GM03348 (cell line): ENCODE results near the gene LCE7A.

Experiments
- DNase-seq: peaks from one replicate; pipeline ENCODE4 v3.0.0; 2012; ENCODE audit warnings: low spot score

Gene LCE7A, protein sequence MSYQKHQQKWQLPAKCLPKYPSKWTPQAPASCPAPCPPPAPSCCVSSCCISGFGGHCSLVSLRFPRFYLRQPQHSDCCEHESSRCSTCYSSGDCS

DNA sequence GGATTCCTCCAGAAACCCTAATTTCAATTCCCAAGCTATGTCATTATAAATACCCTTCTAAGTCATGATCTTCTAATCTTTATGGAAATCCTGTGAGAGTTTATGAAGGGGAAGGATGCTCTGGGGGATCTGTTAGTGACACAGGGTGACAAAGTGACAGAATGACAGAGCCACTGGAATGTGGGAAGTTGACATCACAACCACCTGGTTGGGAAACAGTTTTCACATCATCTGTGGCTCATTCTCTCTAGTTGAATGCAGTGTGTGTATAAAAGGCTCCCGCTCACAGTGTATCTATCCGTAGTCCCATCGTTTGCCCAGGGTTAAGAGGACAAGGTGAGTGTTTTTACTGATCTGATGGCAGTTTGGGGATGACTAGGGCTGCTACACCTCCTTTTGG, at the start of gene LCE7A:
Gene LCE7A (plus strand): TSS at position 301 of the 400 bp plus-strand sequence. CDS start 702 bp downstream, outside the sequence.
- DNase-seq: no peak

DNA sequence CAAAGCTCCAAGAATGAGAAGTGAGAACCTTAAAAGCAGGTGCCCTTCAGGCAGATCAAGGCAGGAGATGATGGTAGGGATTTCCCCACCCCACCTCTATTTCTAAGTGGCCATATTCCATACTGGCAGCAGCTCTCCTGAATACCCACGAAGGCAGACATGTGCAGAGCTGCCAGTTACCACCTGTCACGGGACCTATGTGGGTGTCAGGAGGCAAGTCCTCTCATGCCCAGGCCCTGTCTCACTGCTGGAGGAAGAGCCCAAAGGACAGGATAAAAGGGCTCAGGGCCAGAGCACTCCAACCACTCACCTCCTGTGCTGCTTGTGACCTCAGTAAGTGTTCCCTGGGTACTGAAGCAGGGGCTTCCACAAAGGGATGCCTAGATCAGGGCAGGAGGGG, 48.7 kb upstream of the LCE7A start:
- DNase-seq: no peak

DNA sequence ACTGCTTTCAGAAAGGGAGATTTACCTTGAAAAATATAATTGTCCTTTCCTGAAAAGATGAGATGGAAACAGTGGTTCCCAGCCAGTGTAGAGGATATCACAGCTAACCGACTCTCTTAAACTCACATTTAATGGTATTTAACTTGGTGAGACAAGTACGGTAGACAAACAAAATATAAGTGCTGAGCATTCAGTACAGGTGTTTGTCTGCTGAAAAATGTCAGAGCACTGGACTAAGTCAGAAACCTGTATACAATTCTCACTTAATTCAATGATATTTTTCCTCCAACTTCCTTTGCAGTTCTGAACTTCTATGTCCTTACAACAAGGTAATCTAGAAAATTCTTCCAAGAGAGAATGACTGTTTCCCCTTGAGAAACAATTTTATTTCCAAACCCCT, 48.1 kb upstream of the LCE7A start, which contains the start of gene LCE1B:
Gene LCE1B (plus strand): TSS at position 301 of the 400 bp plus-strand sequence. CDS start 476 bp downstream, outside the sequence.
- DNase-seq: no peak

DNA sequence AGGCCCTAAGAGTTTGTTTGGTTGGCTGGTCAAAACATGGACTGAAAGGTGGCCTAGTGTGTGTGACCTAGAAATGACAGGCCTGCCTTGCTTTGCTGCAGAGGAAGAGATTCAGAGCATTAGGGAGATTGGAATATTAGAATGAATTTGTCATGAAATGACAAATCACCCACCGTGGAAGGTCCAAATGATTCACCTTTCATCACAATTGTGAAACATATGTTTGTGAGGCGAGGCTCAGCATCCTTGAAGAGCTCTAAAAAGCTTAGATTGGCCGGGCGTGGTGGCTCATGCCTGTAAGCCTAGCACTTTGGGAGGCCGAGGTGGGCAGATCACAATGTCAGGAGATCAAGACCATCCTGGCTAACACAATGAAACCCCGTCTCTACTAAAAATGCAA, 42.5 kb upstream of the LCE7A start:
- DNase-seq: no peak

DNA sequence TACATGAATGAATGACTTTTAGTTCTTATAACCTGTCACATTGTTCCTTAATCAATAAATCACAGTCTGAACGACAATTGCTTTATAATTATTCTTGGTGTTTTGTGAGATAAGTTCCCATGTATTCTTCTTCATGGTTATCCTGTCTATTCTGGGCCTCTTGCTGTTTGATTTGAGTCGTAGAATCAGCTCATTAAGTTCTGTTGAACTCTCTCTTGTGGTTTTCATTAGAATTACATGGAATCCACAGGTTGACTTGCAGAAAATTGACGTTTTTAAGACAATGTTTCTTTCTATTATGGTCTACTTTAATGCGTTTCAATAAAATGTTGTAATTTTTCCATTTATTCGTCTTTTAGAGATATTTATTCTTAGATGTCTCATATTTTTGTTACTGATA, 36.5 kb upstream of the LCE7A start:
- no peak for DNase-seq

DNA sequence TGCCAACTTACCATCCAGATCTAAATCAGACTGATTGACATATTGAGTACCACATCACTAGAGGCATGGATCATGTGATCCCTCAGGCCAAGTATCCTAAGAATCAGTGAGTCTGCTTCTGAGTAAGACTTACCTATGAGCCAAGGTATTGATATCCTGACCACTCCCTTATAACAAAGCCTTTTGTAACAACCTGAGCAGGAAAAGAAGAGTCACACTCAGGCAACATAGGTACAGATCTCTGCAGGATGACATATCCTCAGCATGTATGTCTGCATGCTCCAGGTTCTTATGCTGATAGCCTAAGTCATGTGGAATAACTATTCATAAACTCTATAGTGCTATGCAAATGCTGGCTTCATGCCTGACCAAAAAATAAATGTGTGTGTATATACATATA, 34.8 kb upstream of the LCE7A start:
- DNase-seq: no peak

DNA sequence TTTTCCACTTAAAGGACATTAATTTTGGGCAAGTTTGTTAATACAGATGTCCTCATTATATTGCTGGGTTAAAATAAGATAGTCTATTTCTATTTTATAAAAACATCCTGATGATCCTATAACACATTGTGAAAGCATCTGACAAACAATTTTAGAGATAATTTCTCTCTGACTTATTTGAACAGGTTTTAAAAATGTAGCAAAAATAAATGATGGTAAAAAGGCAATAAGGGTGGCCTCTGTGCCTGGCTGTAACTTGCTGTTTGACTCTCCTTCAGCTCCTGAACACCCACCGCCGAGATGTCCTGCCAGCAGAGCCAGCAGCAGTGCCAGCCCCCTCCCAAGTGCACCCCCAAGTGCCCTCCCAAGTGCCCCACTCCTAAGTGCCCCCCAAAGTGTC, 32.6 kb upstream of the LCE7A start, which contains the start of gene LCE1A:
Gene LCE1A (plus strand): TSS at position 301 of the 400 bp plus-strand sequence. CDS start 0 bp downstream, at position 301.
- DNase-seq: no peak

DNA sequence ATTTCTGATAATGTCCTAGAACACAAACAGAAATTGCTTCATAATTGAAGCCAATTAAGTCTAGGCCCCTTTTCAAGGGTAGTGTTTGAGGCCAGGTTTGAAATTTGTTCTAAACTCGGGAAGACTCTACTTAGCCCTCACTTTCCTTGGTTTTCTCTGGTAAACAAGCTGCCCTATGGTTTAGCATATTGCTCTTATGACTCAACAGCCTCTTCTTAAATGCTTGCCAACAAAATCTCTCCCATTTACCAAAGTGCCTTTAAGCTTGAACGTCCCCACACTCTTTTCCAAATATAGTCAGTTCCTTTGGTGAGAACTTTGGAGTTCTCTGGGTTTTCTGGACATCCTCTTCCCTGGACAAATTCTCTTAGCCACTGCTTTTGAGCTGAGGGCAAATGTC, 22.9 kb upstream of the LCE7A start:
- DNase-seq: no peak

DNA sequence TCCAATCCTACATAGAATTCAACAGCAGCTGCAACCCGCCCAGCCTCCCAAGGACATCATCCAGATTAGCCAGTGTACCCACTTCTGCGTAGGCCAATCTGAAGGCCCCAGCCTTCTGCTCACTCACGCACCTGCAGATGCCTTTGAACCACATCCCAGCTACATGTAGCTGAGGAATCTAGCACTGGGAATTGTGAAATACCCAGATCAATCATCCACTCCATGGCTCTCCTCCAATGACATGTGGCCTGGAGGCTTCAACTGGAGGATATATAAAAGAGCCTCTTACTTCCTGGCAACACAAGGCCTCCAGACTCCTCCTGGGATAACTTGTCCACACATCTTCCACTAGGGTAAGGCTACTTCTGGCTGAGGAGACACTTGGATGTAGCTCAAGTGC, 17.2 kb upstream of the LCE7A start, which contains the start of gene LCE6A:
Gene LCE6A (plus strand): TSS at position 301 of the 400 bp plus-strand sequence. CDS start 665 bp downstream, outside the sequence.
- no peak for DNase-seq

DNA sequence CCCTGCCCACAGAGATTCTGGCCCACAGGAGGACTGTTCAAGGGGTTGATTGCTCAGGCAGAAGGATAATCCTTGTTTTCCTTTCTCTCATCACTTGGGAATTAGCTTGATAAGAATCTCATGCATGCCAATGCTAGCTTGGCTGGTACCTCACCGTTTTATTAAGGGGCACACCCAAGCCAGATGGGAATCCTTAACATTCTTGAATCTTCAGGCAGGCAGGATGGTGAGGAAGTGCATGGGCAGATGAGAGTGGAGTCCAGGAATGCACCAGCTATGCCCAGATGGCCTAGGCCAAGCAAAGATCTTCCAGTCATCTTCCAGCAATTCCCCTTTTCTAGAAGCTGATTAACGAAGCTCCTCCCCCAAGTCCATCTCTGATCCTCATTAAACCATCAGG, 4.1 kb upstream of the LCE7A start:
- no peak for DNase-seq

DNA sequence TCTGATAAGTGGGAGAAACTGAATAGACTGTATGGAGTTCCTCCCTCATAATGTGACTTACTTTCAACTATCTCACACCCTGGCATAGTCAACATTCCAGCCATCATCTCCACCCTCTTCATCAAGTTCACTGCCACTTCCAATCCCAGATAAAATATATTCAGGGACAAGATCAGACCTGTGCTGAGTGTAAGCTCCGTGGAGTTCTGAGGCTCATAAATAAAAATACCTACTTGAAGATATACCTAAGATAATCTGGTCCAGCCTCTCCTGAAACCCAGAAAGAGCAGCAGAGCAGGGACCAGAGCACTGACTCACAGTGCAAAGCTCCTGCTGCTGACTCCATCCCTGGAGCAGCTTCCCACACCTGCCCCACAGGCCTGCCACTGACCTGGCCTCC, 1.7 kb upstream of the LCE7A start:
- DNase-seq: no peak

DNA sequence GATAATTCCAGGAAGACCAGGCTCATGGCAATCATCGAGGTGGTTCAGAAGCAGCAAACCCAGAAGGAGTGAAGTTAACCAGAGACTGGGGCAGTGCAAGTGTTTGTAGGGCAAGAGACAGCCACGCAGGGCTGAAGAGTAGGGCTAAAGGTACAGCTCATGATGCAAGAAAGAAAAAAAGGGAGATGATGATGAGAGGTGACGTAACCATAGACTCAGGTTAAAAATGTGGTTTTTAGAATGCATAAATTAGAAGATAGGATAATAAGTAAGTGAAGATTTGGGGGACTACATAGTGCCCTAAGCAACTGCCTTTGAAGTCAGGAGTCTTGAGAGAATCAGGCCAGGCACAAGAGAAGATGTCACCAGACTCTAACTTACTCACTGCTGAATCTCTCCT, 333 bp downstream of the LCE7A start:
- DNase-seq: no peak

DNA sequence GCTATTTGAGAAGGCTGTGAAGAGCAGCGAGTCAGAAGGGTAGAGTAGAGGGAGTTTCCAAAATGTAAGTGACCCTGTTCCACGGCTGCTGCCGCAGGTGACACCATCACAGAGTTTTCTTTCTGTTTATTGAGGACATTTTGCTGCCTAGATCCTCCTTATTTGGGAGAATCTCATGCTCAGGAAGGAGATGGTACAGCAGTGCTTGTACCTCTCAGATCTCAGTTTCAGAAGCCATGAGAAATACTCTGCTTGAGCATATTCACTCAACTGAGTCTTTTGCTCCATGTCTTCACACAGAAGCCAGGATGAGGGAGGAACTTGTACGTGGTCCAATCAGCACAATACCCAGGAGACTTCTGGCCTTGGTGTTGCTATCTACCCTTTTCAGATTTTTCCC, 1.6 kb downstream of the LCE7A start:
- no peak for DNase-seq

DNA sequence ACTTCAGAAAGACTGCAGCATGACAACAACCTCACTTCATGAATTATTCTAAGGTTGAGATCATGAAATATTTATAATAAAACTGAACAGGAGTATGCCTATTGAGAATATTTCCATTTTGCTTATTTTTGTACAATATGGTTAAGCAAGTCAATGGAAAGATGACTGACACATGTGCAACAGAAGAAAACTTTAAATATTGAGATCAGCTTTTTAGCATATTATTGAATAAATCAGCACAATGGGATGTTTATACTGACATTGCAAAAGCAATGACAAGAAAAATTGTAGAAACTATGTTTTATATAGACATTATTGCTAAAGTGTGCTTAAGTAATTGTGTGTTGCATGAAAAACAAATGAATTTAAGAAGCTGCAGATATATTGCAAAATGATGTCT, 4.6 kb downstream of the LCE7A start:
- no peak for DNase-seq

DNA sequence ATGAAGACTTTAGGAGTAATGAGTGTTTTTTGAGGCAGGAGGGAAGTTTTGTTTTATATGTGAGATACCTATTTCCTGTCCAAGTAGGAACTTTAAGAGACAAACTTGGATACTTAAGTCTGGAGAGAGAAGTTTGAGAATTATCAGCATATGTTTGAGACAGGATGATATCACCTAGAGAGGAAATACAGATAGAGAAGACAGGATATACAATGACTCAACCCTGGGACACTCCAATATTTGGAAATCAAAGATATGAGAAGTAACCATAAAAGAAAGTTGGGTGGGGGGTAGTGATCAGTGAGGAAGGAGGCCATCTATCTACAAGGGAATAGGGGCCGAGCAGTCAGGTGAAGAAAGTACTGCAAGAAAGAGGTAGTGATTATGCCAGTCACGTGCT, 6.5 kb downstream of the LCE7A start:
- no peak for DNase-seq

DNA sequence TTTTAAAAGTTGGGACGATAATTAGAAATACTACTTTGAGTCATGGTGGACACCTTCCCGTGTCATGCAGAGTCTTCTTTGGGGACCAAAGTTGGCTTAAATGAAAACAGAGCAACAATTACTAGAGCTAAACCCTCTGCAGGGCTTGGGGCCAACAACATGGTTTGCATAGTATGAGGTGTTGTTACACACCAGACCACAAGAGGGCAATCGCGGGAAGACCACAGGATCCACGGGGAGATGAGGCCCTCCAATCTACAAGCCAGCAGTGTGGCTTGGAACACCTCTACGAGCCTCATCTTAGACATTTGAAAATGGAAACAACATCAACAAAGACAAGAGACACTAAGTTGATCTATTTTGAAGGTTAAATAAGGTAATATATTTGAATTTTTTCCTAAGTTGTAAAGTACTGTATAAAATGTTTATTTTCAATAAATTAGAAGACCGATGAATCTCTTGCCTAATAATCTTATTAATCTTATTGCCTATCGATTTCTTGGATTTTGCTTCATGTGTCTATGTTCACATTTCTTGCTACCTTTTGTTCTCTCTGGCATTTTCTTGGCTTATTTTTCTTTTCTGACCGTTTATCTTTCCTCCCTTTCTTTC, 10.1 kb downstream of the LCE7A start:
- DNase-seq: peak; percentile 87

DNA sequence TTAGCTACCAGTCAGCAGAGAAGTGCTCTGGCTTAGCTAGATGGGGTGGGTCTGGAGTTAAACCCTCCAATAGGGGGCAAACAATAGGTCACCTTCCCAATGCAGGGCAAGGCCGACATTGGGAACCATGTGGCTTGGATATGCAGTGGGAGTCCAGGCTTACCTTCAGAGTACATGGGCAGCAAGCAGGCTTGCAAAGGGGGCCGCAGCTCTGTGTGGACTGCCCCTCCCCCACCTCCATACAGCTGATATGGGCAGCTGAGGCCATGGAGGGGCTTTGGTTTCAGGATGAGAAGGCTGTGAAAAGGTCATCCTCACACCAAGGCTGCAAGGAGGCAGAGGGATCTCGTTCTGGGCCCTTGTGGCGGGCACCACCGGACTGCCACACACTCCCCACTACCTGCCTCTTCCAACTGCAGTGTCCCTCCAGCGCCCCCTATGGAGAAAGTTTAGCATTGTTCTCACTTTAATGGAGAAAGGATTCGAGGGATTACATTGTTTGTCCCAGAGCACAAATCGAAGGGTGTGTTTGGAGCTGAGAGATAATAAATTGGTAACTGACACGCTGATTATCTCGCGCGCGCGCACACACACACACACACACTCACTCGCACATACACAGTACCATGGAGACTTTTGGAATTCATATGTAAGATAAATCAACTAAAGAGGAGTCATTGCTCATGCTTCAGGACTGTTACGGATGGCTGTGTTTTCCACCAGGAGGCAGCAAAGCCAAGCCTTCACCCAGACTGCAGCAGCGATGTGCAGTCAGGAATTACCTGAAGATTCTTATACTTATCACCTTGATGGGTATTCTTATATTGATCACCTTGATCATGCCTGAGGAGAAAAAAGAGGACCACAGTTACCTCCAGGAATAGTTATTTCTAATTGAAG, 11.3 kb downstream of the LCE7A start:
- DNase-seq: peak; percentile 54

DNA sequence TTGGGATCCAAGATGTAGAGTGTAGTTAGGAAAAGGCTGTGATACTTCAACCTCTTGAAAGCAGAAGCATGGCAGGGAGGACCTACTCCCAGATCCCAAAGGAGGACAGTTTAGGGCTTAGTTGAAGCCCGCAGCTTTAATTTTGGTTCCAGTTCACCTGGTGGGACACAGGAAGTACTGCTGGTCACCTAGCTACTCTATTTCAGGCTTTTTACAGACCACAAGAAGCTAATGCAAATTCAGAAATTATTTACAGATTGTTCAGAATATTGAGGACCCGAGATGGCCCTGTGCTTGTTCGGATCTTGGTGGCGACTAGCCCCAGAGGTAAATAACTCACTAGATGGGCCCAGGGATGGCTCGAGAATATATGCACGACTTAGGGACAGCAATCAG, 11.9 kb downstream of the LCE7A start:
- no peak for DNase-seq

DNA sequence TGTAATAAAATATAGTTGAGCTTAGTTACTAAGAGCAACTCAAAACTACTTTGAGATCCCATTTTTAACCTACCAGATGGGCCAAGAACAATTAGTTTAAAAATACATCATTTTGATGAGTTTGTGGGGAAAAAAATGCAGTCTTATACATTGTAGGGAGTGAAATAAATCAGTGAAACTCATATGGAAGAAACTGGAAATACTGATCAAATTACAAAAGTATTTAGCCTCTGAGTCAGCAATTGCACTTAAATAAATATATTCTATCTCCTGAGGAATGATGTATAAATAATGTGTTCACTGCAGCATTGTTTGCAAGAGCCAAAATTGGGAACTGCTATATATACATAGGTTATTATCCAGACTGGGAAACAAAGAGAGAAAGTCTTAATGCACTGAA, 13.7 kb downstream of the LCE7A start:
- no peak for DNase-seq

DNA sequence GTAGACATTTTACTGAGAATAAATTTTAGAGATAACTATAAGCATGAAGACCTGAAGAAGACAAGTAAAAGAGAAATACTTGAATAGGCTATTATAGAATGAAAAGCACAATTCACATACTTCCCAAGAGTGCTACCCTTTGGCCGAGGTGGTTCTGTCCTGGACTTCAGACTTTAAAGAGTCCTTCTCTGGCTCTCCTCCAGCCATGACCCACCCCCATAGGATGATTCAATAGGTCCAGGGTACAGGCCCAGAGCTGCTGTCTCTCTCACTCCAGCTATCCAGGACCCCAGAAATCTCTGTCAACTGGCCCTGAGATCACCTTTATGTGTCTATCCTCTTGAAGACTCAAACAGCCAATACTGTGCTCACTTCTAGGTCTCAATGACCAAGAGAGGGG, 17.0 kb downstream of the LCE7A start:
- DNase-seq: no peak

DNA sequence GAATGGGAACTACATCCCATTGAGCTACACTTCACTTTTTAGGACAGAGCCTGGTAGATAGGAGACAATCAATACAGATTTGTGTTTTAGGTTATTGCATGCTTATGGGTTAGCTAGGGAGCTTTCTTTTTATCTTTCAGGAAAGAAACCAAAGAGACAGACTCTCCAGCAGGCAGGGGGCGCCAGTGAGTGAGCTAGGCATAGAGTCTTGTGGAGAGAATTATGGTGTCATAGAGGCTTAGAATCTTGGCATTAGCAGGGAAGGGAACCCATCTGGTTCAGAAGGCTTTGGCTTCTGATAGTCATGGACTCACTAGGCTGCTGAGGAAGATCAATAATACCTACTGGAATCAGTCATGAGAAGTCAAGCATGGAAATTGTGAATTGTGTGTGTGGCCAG, 18.2 kb downstream of the LCE7A start, which contains the start of gene SMCP:
Gene SMCP (plus strand): TSS at position 281 of the 400 bp plus-strand sequence. CDS start 6,101 bp downstream, outside the sequence.
- DNase-seq: no peak

DNA sequence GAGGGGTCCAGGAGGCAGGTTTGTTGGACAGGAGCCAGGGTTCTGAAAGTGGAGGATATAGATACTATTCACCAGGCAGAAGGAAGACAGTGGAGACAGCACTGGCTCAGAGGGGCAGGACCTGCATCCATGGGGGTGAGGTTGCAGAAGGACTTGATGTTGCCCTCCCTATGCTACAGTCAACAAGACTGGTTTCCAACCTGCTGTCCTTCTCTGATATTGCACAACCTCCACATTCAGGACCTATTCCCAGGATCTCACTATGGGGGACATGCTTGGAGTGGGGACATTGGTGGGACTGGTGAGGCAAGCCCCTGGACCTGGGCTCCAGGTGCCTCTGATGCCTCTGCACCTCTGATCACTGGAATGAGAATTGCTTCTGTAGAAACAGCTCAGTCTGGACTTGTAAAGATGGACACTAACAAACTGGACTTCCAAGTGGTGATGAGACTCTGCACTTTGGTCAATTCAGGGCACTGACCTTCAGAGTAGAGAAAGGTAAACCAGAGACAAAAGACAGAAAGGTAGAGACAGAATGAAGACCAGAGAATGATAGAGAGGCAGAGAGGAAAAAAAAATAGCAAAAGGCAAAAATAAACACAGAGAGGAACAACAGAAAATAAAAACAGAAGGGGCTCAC, 19.9 kb downstream of the LCE7A start:
- DNase-seq: no peak
